ENCODE data around the gene CDH16.

CDH16 gene

GRCh38 chr16:66888647-66889615, 29.8 kb downstream of the CDH16 start:
- Histone ChIP-seq H3K4me3 (ENCODE audit: low read depth in 1 of 2, low read length in 1 of 2) (no peak overlapping the region), H3K9me3 (no peaks in the 10 kb centered on the region), H3K27ac (no peak overlapping the region), H3K27me3 (no peaks in the 10 kb centered on the region), H3K4me1 (ENCODE audit: control insufficient read depth in 1 of 2, insufficient read depth in 1 of 2, low read depth in 1 of 2, low read length in 1 of 2) (no peaks in the 10 kb centered on the region), H3K36me3 (peaks cover 11% of the 10 kb centered on the region)
- TF ChIP-seq, protein P1, sequence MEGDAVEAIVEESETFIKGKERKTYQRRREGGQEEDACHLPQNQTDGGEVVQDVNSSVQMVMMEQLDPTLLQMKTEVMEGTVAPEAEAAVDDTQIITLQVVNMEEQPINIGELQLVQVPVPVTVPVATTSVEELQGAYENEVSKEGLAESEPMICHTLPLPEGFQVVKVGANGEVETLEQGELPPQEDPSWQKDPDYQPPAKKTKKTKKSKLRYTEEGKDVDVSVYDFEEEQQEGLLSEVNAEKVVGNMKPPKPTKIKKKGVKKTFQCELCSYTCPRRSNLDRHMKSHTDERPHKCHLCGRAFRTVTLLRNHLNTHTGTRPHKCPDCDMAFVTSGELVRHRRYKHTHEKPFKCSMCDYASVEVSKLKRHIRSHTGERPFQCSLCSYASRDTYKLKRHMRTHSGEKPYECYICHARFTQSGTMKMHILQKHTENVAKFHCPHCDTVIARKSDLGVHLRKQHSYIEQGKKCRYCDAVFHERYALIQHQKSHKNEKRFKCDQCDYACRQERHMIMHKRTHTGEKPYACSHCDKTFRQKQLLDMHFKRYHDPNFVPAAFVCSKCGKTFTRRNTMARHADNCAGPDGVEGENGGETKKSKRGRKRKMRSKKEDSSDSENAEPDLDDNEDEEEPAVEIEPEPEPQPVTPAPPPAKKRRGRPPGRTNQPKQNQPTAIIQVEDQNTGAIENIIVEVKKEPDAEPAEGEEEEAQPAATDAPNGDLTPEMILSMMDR (IDR thresholded peaks at IDR 0.05): no peak

DNA sequence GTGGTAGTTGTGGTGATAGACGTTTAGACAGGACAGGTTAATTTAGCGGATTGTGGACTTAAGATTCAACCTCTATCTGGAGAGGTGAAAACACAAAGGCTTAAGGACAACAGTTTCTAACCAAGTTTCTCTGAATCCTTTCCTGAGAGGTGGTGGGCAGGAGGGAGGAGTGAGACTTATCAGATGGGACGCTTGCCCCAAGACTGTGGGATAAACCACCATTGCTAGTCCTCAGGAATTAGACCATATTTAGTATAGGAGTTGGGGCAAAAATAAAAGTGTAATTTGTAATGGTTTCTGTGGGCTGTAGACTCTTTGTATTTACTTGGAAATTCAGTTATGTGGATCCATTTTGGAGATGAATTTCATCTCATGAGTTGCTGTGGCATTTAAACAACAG, 31.8 kb downstream of the CDH16 start:
- Histone ChIP-seq H3K36me3 (peaks cover 11% of the 10 kb centered on the region), H3K9me3 (no peaks in the 10 kb centered on the region), H3K4me1 (ENCODE audit: control insufficient read depth in 1 of 2, insufficient read depth in 1 of 2, low read depth in 1 of 2, low read length in 1 of 2) (no peaks in the 10 kb centered on the region), H3K27me3 (peaks cover under 1% of the 10 kb centered on the region), H3K27ac (no peak overlapping the region), H3K4me3 (ENCODE audit: low read depth in 1 of 2, low read length in 1 of 2) (no peak overlapping the region)
- TF ChIP-seq, protein P1 (IDR thresholded peaks at IDR 0.05): no peak

- Histone ChIP-seq H3K27ac (no peak overlapping the region), H3K4me3 (ENCODE audit: low read depth in 1 of 2, low read length in 1 of 2) (no peak overlapping the region), H3K36me3 (peaks cover 11% of the 10 kb centered on the region), H3K9me3 (no peaks in the 10 kb centered on the region), H3K4me1 (ENCODE audit: control insufficient read depth in 1 of 2, insufficient read depth in 1 of 2, low read depth in 1 of 2, low read length in 1 of 2) (no peaks in the 10 kb centered on the region), H3K27me3 (peaks cover 7% of the 10 kb centered on the region)
- TF ChIP-seq, protein P1 (IDR thresholded peaks at IDR 0.05): no peak
Measured at GRCh38 chr16:66886321-66886720, 32.4 kb downstream of the CDH16 start.

GRCh38 chr16:66885491-66885890, 33.2 kb downstream of the CDH16 start:
- Histone ChIP-seq H3K9me3 (no peaks in the 10 kb centered on the region), H3K27ac (no peak overlapping the region), H3K4me1 (ENCODE audit: control insufficient read depth in 1 of 2, insufficient read depth in 1 of 2, low read depth in 1 of 2, low read length in 1 of 2) (peaks cover 7% of the 10 kb centered on the region in 2 experiments), H3K4me3 (ENCODE audit: low read depth in 1 of 2, low read length in 1 of 2) (no peak overlapping the region), H3K36me3 (peaks cover 11% of the 10 kb centered on the region), H3K27me3 (peaks cover 15% of the 10 kb centered on the region)
- TF ChIP-seq, protein P1 (IDR thresholded peaks at IDR 0.05): no peak

DNA sequence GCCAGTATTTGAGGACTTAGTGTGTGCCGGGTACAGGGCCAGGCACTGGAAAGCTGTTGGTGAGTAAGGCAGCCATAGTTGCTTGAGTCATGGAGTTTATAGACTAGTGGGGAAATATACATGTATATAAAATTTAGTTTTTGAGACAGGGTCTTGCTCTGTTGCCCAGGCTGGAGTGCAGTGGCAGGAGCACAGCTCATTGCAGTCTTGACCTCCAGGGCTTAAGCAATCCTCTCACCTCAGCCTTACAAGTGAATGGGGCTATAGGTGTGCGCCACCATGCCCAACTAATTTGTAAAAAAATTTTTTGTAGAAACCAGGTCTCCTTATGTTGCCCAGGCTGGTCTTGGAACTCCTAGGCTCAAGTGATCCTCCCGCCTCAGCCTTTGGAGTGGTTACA, 36.0 kb downstream of the CDH16 start:
- Histone ChIP-seq H3K4me1 (ENCODE audit: control insufficient read depth in 1 of 2, insufficient read depth in 1 of 2, low read depth in 1 of 2, low read length in 1 of 2) (peaks cover 20% of the 10 kb centered on the region in 2 experiments), H3K27me3 (peaks cover 16% of the 10 kb centered on the region), H3K4me3 (ENCODE audit: low read depth in 1 of 2, low read length in 1 of 2) (no peak overlapping the region), H3K27ac (no peak overlapping the region), H3K36me3 (peaks cover 11% of the 10 kb centered on the region), H3K9me3 (no peaks in the 10 kb centered on the region)
- TF ChIP-seq, protein P1 (IDR thresholded peaks at IDR 0.05): no peak
